Measurements from ENCODE around the gene OXTR.

Gene OXTR

GRCh38 chr3:8732413-8732812 is 37.0 kb downstream of the OXTR start:
- TF ChIP-seq CTCF (IDR thresholded peaks at IDR 0.05; ENCODE audit: low read length, missing control alignments) = no peak
- H3K4me3 ChIP-seq (replicated peaks; ENCODE audit: low read depth, low read length) = no peak overlapping the region
- DNase-seq (ENCODE audit: low read depth) = no peak

DNA sequence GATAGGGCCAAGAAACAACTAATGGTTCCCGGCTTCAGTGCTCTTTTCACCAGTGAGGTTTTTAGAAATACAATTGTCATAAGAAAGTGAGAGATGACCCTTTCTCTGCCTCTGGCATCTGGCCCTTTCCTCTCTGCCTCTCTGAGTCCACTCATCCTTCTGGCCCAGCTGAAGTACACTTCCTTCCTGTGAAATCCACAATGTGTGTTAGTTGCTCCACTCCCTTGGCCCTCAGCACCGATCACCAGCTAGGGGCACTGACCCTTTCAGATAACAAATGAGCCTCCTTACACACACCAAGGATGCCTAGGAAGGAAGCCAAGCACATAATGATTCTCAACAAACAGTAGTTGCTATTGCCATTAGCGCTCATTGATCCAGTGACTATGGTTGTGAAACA is 38.8 kb downstream of the OXTR start:
- H3K4me3 ChIP-seq (replicated peaks; ENCODE audit: low read depth, low read length) = no peak overlapping the region
- DNase-seq (ENCODE audit: low read depth) = peak; percentile 58
- TF ChIP-seq CTCF (IDR thresholded peaks at IDR 0.05; ENCODE audit: low read length, missing control alignments) = no peak

DNA sequence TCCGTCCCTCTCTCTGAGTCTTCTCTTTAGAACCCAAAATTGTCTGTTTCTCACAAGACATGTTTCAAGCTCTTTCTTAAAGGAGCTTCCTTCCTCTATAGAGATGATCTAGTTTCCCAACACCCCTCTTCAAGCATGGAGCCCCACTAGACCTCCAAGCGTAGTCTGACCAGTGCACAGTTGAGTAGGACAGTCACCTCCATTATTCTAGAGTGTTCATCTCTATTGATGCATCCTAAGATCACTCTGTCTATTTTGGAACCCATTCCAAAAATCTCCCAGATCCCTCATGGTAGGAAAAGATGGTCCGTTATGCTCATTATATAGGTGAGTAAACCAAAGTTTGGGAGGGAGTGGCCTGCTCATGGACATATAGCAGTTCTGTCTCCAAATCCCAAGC is 39.9 kb downstream of the OXTR start:
- H3K4me3 ChIP-seq (replicated peaks; ENCODE audit: low read depth, low read length) = no peak overlapping the region
- TF ChIP-seq CTCF (IDR thresholded peaks at IDR 0.05; ENCODE audit: low read length, missing control alignments) = no peak

GRCh38 chr3:8727605-8728512 is 41.6 kb downstream of the OXTR start:
- no peak for TF ChIP-seq CTCF (IDR thresholded peaks at IDR 0.05; ENCODE audit: low read length, missing control alignments)
- no peak overlapping the region for H3K4me3 ChIP-seq (replicated peaks; ENCODE audit: low read depth, low read length)
- DNase-seq (ENCODE audit: low read depth) = no peak

More for the DNA sequence above, 39.9 kb downstream of the OXTR start:
- no peak for DNase-seq (ENCODE audit: low read depth)

- no peak for DNase-seq (ENCODE audit: low read depth)
- no peak for TF ChIP-seq CTCF (IDR thresholded peaks at IDR 0.05; ENCODE audit: low read length, missing control alignments)
- H3K4me3 ChIP-seq (replicated peaks; ENCODE audit: low read depth, low read length) = no peak overlapping the region
These were observed 45.2 kb downstream of the OXTR start for GRCh38 chr3:8724108-8724752.

- no peak for DNase-seq (ENCODE audit: low read depth)
- no peak overlapping the region for H3K4me3 ChIP-seq (replicated peaks; ENCODE audit: low read depth, low read length)
- no peak for TF ChIP-seq CTCF (IDR thresholded peaks at IDR 0.05; ENCODE audit: low read length, missing control alignments)
These were observed 45.8 kb downstream of the OXTR start for GRCh38 chr3:8723612-8724011.

Measured in fibroblast of pulmonary artery (primary cell).